Vagina (tissue), 2 donors: ENCODE data around the gene ZNF579. TPM values are rescaled to one million over a fixed set of nuclear protein-coding genes. Genes with fewer than 3 reads are reported as not detected.

Experiments used
- DNase-seq, 2 donors: peaks; one replicate each; pipeline ENCODE4 v3.0.0-alpha.2; 2017; ENCODE audit errors: extremely low spot score in 2 of 2
- H3K27ac ChIP-seq: fragments of 200-600 bp; sonication (generic); one replicate; pipeline ENCODE4 v1.5.1; 2019
- H3K27me3 ChIP-seq: fragments of 200-600 bp; sonication (generic); one replicate; pipeline ENCODE4 v1.5.1; 2019
- H3K36me3 ChIP-seq, 2 donors: fragments of 200-600 bp; sonication (generic); one replicate each; pipeline ENCODE4 v1.5.1; 2017 to 2019
- H3K4me1 ChIP-seq: fragments of 200-600 bp; sonication (generic); one replicate; pipeline ENCODE4 v1.5.1; 2019
- H3K4me3 ChIP-seq, 2 donors: fragments of 200-600 bp; sonication (generic); 1 replicate in 1 of 2; 2 replicates in 1 of 2; pipeline ENCODE4 v1.5.1; 2016 to 2019
- H3K9me3 ChIP-seq: fragments of 200-600 bp; sonication (generic); one replicate; pipeline ENCODE4 v1.5.1; 2019
- POLR2A ChIP-seq, 2 donors: fragments of 450-650 bp; IDR thresholded peaks; one replicate each; pipeline ENCODE4 v1.6.1; 2017; ENCODE audit warnings: antibody characterized with exemption in 2 of 2, mild to moderate bottlenecking in 2 of 2, moderate library complexity in 2 of 2
- POLR2AphosphoS5 ChIP-seq, 2 donors: sonication (generic); formaldehyde crosslinking; IDR thresholded peaks; one replicate each; pipeline ENCODE4 v1.9.0; 2017; ENCODE audit warnings: antibody characterized with exemption in 2 of 2, mild to moderate bottlenecking in 2 of 2, low read depth in 1 of 2; ENCODE audit not compliant: insufficient read depth in 1 of 2
- intact Hi-C: fragments of 100-400 bp; cut with DNase I; formaldehyde crosslinking; loops from one replicate; pipeline ENCODE4 v1.15.1; 2023
- total RNA-seq: library from RNA; depleted of rRNA; stranded (reverse); fragments of >200 nt; gene quantifications from one replicate; pipeline ENCODE4 v1.2.3, GENCODE V29; 2016
- TF ChIP-seq, protein P1 (sequence below), 3 experiments: fragments of 450-650 bp in 2 of 3; fragments of 200-600 bp in 1 of 3; sonication (generic) in 1 of 3; IDR thresholded peaks; one replicate each; pipeline ENCODE4 v1.5.1; 2017 to 2019; ENCODE audit warnings: antibody characterized with exemption in 3 of 3, mild to moderate bottlenecking in 2 of 3, moderate library complexity in 2 of 3

The ZNF579 gene
- total RNA-seq, 1 donor from 2014 or later = 3.2 TPM

DNA sequence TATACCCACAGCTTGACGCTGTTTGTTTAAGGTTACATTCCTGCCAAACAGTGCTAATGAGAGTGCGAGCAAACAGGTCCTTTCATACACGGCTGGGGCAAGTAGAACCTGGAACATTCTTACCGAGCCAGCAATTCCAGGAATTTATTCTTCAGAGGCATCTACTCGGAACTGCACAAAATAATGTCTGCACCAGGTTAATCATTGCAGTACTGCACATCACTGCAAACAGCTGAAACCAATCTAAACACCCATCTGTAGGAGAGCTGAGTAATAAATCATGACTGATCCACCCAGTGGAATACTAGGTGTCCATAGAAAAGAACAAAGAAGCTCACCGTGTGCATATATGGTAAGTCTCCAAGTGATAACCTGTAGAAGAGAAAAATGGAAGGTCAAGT is 1.2 kb upstream of the ZNF579 start:
- TF ChIP-seq, protein P1, sequence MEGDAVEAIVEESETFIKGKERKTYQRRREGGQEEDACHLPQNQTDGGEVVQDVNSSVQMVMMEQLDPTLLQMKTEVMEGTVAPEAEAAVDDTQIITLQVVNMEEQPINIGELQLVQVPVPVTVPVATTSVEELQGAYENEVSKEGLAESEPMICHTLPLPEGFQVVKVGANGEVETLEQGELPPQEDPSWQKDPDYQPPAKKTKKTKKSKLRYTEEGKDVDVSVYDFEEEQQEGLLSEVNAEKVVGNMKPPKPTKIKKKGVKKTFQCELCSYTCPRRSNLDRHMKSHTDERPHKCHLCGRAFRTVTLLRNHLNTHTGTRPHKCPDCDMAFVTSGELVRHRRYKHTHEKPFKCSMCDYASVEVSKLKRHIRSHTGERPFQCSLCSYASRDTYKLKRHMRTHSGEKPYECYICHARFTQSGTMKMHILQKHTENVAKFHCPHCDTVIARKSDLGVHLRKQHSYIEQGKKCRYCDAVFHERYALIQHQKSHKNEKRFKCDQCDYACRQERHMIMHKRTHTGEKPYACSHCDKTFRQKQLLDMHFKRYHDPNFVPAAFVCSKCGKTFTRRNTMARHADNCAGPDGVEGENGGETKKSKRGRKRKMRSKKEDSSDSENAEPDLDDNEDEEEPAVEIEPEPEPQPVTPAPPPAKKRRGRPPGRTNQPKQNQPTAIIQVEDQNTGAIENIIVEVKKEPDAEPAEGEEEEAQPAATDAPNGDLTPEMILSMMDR (IDR thresholded peaks at IDR 0.05) = no peak
- TF ChIP-seq POLR2AphosphoS5 (IDR thresholded peaks at IDR 0.05; ENCODE audit: insufficient read depth in 1 of 2, low read depth in 1 of 2) = no peak
- TF ChIP-seq POLR2A (IDR thresholded peaks at IDR 0.05) = no peak
- Histone ChIP-seq H3K4me1 (peaks cover 39% of the 10 kb centered on the region), H3K27me3 (no peaks in the 10 kb centered on the region), H3K36me3 (peaks cover 0 to 7% of the 10 kb centered on the region in 2 donors), H3K9me3 (no peaks in the 10 kb centered on the region), H3K4me3 (no peak overlapping the region), H3K27ac (no peak overlapping the region)
- intact Hi-C loops = no loop called here
- no peak for DNase-seq

DNA sequence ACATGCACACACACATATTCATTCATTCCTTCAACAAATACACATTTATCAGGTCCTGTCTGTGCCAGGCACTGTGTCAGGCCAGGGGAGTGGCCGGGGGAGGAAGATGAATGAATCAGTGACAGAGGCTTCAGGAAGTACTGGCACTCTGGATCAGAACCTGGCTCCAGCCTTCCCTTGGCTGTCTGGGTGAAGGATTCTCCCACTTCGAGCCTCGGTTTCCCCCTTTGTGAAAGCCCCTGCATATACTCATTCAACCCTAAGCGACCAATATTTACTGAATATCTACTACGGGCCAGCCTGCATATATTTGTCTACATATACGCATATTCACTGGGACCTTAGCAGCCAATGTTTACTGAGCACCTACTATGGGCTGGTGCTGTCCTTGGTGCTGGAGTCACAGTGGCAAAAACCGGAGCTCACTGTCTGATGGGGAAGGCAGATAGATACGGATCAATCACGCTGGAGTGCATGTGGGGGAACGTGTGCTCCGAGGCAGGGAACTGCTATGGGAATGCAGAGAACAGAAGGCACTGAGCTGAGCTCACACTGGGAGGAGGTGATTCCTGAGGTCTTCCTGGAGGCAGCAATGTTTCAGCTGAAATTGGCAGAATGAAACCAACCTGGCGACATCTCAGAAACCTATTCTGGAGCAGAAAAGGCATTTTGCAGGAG is 636 bp upstream of the ZNF579 start:
- Histone ChIP-seq H3K4me1 (peaks cover 33% of the 10 kb centered on the region), H3K4me3 (peak overlapping the region; percentile 96), H3K36me3 (peaks cover 0 to 7% of the 10 kb centered on the region in 2 donors), H3K27ac (peak overlapping the region; percentile 96), H3K9me3 (no peaks in the 10 kb centered on the region), H3K27me3 (no peaks in the 10 kb centered on the region)
- no peak for DNase-seq
- intact Hi-C loops = no loop called here
- TF ChIP-seq POLR2AphosphoS5 (IDR thresholded peaks at IDR 0.05; ENCODE audit: insufficient read depth in 1 of 2, low read depth in 1 of 2) (no peak), POLR2A (IDR thresholded peaks at IDR 0.05) (no peak)

DNA sequence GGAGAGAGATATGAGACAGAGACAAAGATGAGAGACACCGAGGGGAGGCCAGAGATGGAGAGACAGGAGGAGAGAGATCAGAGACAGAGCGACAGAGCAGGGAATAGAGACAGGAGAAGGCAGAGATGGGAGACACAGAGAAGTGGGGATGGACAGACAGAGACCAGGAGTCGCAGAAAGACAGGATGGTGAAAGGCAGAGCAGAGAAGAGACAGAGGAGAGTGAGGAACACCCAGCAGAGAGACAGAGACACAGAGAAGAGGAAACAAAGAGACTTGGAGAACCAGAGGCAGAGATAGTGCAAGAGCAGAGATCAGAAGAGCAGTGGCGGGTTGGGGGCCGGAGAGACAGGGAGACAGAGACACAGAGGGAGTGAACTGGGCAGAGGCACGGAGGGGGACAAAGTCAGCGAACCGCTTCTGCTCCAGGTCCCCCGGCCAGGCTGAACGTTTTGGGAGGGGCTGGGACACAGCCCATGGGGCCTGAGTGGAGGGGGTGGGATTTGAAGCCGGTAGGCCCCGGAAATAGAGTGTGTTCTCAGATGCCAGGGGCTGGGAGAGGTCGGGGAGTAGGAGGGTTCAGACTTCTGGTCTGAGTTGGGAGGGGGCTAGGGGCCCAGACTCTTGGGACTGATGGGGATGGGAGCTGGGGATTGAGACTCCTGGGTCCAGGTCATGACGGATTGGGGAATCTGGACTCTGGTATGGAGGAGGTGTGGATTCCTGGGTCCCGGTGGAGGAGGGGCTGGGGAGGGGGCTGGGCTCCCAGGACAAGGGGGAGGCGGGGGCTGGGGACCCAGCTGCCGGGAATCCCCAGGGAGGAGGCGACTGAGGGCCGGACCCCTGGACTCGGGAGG is 654 bp downstream of the ZNF579 start:
- Histone ChIP-seq H3K27ac (peak overlapping the region; percentile 96), H3K4me3 (peak overlapping the region; percentile 96), H3K27me3 (no peaks in the 10 kb centered on the region), H3K9me3 (no peaks in the 10 kb centered on the region), H3K36me3 (peaks cover 0 to 7% of the 10 kb centered on the region in 2 donors), H3K4me1 (peaks cover 23% of the 10 kb centered on the region)
- DNase-seq = no peak
- intact Hi-C loops = no loop called here
- TF ChIP-seq, protein P1 (IDR thresholded peaks at IDR 0.05) = no peak
- TF ChIP-seq POLR2A (IDR thresholded peaks at IDR 0.05) (no peak), POLR2AphosphoS5 (IDR thresholded peaks at IDR 0.05; ENCODE audit: insufficient read depth in 1 of 2, low read depth in 1 of 2) (no peak)

DNA sequence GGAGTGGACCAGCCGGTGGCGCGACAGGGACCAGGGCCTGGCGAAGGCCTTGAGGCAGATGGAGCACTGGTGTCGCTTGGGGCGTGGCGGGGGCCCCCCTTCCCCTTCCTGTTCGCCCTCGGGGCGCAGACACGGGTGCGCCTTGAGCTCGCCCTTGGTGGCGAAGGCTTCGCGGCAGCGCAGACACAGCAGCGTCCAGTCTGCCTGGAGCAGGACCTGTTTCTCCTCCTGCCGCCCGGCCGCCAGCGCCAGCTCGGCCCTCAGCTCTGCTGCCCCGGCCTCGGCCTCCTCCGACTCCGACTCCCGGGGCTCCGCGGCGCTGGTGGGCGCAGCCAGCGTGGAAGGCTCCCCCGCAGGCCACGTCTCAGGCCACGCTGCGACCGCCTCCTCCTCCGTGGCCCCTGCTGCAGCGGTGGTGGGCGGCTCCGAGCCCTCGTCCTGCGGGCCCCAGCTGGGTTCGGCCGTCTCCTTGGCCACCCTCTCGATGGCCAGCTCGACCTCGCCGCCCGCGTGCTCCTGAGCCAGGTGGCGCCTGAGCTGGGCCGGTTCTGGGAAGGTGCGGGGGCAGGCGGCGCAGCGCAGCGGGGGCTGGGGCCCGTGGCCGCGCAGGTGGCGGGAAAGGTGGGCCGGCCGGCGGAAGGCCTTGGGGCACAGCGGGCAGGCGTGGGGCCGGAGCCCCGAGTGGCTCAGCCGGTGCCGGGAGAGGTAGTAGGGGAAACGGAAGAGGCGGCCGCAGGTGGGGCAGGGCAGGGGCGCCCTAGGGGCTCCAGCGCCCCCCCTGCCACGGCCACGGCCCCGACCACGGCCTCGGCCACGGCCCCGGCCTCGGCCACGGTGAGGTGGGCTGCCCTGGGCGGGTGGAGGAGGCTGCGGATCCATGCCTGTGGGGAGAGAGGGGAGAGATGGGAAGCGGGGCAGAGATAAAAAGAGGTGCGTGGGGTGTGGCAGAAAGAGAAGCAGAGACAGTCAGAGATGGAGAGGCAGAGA is 1.6 kb downstream of the ZNF579 start:
- Histone ChIP-seq H3K4me3 (peak overlapping the region; percentile 96), H3K9me3 (no peaks in the 10 kb centered on the region), H3K4me1 (peaks cover 23% of the 10 kb centered on the region), H3K27ac (no peak overlapping the region), H3K27me3 (no peaks in the 10 kb centered on the region), H3K36me3 (peaks cover 0 to 7% of the 10 kb centered on the region in 2 donors)
- intact Hi-C loops = no loop called here
- TF ChIP-seq POLR2AphosphoS5 (IDR thresholded peaks at IDR 0.05; ENCODE audit: insufficient read depth in 1 of 2, low read depth in 1 of 2) (no peak), POLR2A (IDR thresholded peaks at IDR 0.05) (no peak)
- TF ChIP-seq, protein P1 (IDR thresholded peaks at IDR 0.05) = no peak
- DNase-seq = no peak
